Bronchus fibroblast of lung (primary cell): Measurements from ENCODE around the gene UROS. TPM values are rescaled to one million over a fixed set of nuclear protein-coding genes. Genes with fewer than 3 reads are reported as not detected.

Experiments used
- total RNA-seq: library from RNA; depleted of rRNA; stranded (reverse); fragments of >200 nt; gene quantifications from 2 replicates; pipeline ENCODE4 v1.2.3, GENCODE V29; 2015

UROS gene
- 59.3 and 60.2 TPM in 2 replicates for total RNA-seq

GRCh38 chr10:125822878-125823662, at the start of gene UROS, which contains the start of gene BCCIP:
Gene UROS, minus strand, starts transcription at chr10:125823258. Its CDS starts 6,759 bp downstream, at chr10:125816499.
Gene BCCIP, plus strand, starts transcription at chr10:125823546. Its CDS starts 12 bp downstream, at chr10:125823558.

GRCh38 chr10:125775491-125776106, 47.5 kb downstream of the UROS start, which contains the start of gene MMP21:
Gene MMP21, minus strand, starts transcription at chr10:125775821. Its CDS starts 0 bp downstream, at chr10:125775821.

Other genes with a start within 250 kb of the UROS start
- gene TEX36, start 140.1 kb downstream of the UROS start, total RNA-seq, result not detected in 2 replicates
- gene EDRF1, start 103.5 kb downstream of the UROS start, total RNA-seq, result 11.9 and 15.0 TPM in 2 replicates
- not detected in 2 replicates for gene MMP21, start 47.4 kb downstream of the UROS start, total RNA-seq
- gene BCCIP, start 288 bp upstream of the UROS start, total RNA-seq, result 48.6 and 53.5 TPM in 2 replicates
- gene DHX32, start 58.0 kb upstream of the UROS start, total RNA-seq, result 16.6 and 19.7 TPM in 2 replicates
- gene FANK1, start 73.3 kb upstream of the UROS start, total RNA-seq, result 0.59 and 0.84 TPM in 2 replicates